ENCODE data around the gene NCF4. TPM values are rescaled to one million over a fixed set of nuclear protein-coding genes. Genes with fewer than 3 reads are reported as not detected.
A peak's percentile ranks its signal among the peaks of the same experiment; 100 is the strongest.

NCF4 gene
- total RNA-seq, 2 experiments from 2014 or later, result 8.7 to 9.3 TPM

DNA sequence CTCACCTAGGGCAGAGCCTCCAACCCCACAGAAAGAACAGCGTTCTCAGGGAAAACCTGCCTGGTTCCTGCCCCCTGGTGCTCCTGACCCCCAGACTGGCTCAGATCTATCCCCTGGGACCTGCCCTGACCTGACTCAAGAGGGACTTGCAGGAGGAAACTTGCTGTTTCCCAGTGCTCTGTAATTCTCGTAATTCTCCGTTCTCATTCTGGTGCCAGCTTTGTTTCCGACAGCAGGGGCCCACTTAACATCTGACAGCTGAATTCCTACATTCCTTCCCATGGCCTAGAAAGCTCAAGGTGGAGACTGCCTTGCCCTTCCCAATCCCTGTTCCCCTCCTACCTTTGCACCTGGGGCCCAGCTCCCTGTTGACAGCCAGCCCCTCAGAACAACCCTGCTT, 40.1 kb downstream of the NCF4 start:
- no peak overlapping the region for H3K4me3 Mint-ChIP-seq
- H3K36me3 Mint-ChIP-seq, result no peaks in the 10 kb centered on the region
- ChIA-PET CTCF (no interaction called here), POLR2A (no interaction called here)
- peaks cover 3% of the 10 kb centered on the region for H3K9me3 Mint-ChIP-seq
- intact Hi-C loops (cut with micrococcal nuclease), result no loop called here
- H3K4me1 Mint-ChIP-seq (ENCODE audit: low read depth), result peaks cover 5% of the 10 kb centered on the region
- H3K27ac Mint-ChIP-seq, result no peak overlapping the region
- H3K27me3 Mint-ChIP-seq, result peaks cover 44% of the 10 kb centered on the region
- no peak for DNase-seq

DNA sequence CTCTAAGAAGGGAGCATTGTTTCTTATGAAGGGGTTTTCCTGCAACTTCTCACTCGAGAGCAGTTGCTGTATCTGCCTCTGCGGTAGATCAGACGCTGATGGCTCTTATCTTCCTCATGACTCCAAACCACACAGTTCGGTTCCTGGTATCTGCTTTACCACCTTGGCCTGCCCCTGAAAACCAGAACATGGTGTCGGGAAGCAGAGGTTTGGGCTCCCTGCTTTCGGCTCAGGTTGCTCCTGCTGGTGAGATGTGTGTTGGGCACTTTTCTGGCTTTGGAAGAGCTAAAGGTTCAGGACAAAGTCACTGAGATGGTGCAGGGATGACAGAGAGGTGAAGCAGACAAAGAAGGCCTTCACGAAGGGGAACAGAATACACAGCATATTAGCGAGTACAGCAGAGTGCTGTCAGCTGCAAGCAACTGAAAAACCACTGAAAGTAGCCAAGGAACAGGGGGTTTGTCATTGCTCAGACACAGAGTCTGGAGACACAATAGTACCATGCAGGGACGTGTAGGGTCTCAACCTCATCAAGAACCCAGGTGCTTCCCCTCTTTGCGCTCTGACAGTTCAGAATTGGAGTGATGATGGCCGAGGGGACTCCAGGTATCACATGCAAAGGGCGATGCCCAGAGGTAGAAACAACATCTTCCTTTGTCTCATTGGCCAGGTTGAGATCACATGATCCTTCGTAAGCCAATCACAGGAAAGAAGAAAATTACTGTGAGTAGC, 40.8 kb downstream of the NCF4 start:
- POLR2A ChIA-PET, result no interaction called here
- H3K4me3 Mint-ChIP-seq, result peak overlapping the region; percentile 6
- CTCF ChIA-PET, result interaction anchor here (0.7 to 1.5 kb wide), 2 partner anchors 45 to 76 kb away, joined by 3 to 9 read pairs; no protein-coding TSS in a partner anchor
- H3K27ac Mint-ChIP-seq, result peak overlapping the region; percentile 82
- no peaks in the 10 kb centered on the region for H3K36me3 Mint-ChIP-seq
- peak; percentile 32 for DNase-seq
- intact Hi-C loops (cut with micrococcal nuclease), result no loop called here
- peaks cover 47% of the 10 kb centered on the region for H3K27me3 Mint-ChIP-seq
- peaks cover 5% of the 10 kb centered on the region for H3K4me1 Mint-ChIP-seq (ENCODE audit: low read depth)
- peaks cover 3% of the 10 kb centered on the region for H3K9me3 Mint-ChIP-seq

DNA sequence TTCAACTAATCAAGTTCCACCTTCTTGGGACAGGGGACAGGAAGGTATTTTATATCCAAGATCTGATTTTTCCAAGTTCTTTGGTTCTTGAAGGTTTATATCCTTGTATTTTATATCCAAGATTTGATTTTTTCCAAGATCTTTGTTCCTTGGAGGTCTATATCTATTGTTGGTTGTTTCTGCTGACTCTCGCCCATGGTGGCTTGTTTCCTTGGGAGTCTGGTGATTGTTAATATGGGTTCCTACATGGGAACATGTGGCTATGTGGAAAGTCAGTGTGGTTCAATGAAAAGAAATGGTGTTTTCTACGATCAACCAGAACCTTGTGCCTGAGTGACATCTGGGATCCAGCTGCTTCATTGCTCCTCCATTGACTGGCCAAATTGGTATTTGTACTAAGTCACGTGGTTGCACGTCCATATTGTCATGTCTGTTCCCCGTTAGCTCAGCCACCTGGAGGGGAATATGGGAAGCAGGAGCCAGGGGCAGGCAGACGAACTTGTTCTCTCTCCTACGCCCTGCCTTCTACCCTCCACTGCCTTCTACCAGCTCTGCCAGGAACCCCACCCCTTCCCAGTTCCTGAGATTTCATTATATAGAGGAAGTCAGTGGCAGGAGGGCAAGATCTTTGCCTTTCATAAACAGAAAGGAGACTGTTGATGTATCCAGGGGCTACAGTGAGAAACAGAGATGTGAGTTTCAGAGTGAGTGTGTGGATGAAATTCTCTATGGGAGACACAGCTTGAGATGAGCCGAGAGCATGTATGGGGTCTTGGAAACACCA, 41.5 kb downstream of the NCF4 start:
- Mint-ChIP-seq H3K27me3 (peaks cover 44% of the 10 kb centered on the region), H3K4me3 (no peak overlapping the region), H3K4me1 (ENCODE audit: low read depth) (peaks cover 5% of the 10 kb centered on the region), H3K36me3 (no peaks in the 10 kb centered on the region), H3K27ac (no peak overlapping the region), H3K9me3 (peaks cover 3% of the 10 kb centered on the region)
- DNase-seq, result no peak
- intact Hi-C loops (cut with micrococcal nuclease), result no loop called here
- ChIA-PET CTCF (interaction anchor here (0.7 to 1.5 kb wide), 3 partner anchors 29 to 75 kb away, joined by 3 to 9 read pairs (median 3); no protein-coding TSS in a partner anchor), POLR2A (no interaction called here)

DNA sequence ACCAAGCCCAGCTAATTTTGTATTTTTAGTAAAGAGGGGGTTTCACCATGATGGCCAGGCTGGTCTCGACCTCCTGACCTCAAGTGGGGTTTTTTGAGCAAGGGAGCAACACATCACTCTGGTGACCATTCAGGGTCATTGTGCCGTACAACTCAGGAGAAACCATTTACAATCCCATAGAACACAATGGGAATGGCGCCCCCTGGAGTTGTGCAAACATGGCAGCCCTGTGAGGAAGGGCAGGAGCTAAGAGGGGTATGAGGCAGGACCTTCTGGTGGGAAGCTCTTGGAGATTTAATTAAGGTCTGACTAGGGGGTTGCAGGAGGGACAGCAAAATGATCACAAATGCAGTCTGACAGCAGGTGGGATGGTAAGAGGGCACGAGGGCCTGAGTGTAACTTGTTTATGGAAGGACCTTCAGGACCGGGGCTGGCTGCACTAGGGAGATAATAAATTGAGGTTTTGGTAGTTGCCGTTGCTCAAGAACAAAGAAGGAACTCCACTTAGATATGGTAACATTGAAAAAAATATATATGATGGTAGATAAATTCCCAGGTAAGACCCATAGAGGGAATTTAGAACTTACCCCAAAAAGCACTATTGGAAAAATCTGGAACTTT, 43.6 kb downstream of the NCF4 start:
- CTCF ChIA-PET, result interaction anchor here (0.6 to 1.2 kb wide), 4 partner anchors 38 to 112 kb away, joined by 3 to 5 read pairs (median 4); no protein-coding TSS in a partner anchor

DNA sequence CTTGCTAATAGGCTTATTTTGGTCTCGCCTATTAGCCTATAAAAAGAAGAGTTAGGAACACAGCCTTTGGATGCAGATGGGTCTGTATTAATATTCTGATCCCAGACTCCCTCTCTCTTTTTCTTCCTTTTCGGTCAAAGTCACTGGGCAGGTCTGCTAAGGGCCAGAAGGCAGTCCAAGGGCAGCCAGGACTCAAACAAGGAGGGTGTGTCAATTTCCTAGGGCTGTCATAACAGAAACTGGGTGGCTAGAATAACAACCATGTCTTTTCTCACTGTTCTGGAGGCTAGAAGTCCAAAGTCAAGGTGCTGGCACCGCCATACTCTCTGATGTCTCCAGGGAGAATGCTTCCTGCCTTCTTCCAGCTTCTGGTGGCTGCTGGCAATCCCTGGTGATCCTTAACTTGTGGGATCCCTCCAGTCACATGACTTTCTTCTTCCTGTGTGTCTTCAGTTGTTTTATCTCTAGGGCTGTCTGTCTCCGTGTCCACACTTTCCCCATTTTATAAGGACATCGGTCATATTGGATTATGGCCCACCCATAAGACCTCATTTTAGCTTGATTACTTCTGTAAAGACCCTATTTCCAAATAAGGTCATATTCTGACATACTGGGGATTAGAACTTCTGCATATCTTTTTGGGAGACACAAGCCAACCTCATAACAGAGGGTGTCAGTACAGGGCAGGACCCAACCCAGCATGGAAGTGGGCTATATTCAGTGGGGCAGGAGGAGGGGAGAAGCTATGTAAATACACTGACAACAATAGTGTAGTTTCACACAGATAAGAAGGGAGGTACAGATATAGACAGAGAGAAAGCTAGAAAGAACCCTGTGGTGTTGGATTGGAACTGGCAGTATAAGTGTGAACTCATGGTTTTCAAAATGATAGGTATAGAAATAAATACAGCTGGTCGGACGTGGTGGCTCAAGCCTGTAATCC, 46.7 kb downstream of the NCF4 start:
- CTCF ChIA-PET, result interaction anchor here (1.7 to 2.3 kb wide), 2 partner anchors 51 to 70 kb away, joined by 4 to 5 read pairs; no protein-coding TSS in a partner anchor
- POLR2A ChIA-PET, result interaction anchor here (0.6 to 0.7 kb wide), 2 partner anchors 66 to 237 kb away, joined by 3 to 4 read pairs; no protein-coding TSS in a partner anchor
- H3K27me3 Mint-ChIP-seq, result peaks cover 32% of the 10 kb centered on the region
- intact Hi-C loops (cut with micrococcal nuclease), result no loop called here
- no peak overlapping the region for H3K4me3 Mint-ChIP-seq
- no peaks in the 10 kb centered on the region for H3K36me3 Mint-ChIP-seq
- no peaks in the 10 kb centered on the region for H3K9me3 Mint-ChIP-seq
- DNase-seq, result no peak
- H3K4me1 Mint-ChIP-seq (ENCODE audit: low read depth), result no peaks in the 10 kb centered on the region
- H3K27ac Mint-ChIP-seq, result no peak overlapping the region

More for the DNA sequence above, 43.6 kb downstream of the NCF4 start:
- H3K27me3 Mint-ChIP-seq, result peaks cover 42% of the 10 kb centered on the region
- intact Hi-C loops (cut with micrococcal nuclease), result no loop called here
- no peak overlapping the region for H3K27ac Mint-ChIP-seq
- H3K36me3 Mint-ChIP-seq, result no peaks in the 10 kb centered on the region
- peaks cover 5% of the 10 kb centered on the region for H3K4me1 Mint-ChIP-seq (ENCODE audit: low read depth)
- H3K9me3 Mint-ChIP-seq, result peaks cover 3% of the 10 kb centered on the region
- POLR2A ChIA-PET, result no interaction called here
- no peak overlapping the region for H3K4me3 Mint-ChIP-seq
- DNase-seq, result no peak

DNA sequence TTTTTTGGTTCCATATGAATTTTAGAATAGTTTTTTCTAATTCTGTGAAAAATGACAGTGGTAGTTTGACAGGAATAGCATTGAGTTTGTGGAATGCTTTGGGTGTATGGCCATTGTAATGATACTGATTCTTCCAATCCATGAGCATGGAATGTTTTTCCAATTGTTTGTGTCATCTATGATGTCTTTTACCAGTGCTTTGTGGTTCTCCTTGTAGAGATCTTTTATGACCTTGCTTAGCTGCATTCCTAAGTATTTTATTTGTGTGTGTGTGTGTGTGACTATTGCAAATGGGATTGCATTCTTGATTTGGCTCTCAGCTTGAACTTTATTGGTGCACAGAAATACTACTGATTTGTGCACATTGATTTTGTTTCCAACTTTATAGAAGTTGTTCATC, 49.7 kb downstream of the NCF4 start:
- DNase-seq, result no peak
- no peaks in the 10 kb centered on the region for H3K36me3 Mint-ChIP-seq
- no peak overlapping the region for H3K4me3 Mint-ChIP-seq
- no peak overlapping the region for H3K27ac Mint-ChIP-seq
- intact Hi-C loops (cut with micrococcal nuclease), result no loop called here
- ChIA-PET CTCF (interaction anchor here (1.1 kb wide), 2 partner anchors 54 to 68 kb away, joined by 3 to 5 read pairs; no protein-coding TSS in a partner anchor), POLR2A (no interaction called here)
- H3K4me1 Mint-ChIP-seq (ENCODE audit: low read depth), result no peaks in the 10 kb centered on the region
- peaks cover 18% of the 10 kb centered on the region for H3K27me3 Mint-ChIP-seq
- H3K9me3 Mint-ChIP-seq, result no peaks in the 10 kb centered on the region

DNA sequence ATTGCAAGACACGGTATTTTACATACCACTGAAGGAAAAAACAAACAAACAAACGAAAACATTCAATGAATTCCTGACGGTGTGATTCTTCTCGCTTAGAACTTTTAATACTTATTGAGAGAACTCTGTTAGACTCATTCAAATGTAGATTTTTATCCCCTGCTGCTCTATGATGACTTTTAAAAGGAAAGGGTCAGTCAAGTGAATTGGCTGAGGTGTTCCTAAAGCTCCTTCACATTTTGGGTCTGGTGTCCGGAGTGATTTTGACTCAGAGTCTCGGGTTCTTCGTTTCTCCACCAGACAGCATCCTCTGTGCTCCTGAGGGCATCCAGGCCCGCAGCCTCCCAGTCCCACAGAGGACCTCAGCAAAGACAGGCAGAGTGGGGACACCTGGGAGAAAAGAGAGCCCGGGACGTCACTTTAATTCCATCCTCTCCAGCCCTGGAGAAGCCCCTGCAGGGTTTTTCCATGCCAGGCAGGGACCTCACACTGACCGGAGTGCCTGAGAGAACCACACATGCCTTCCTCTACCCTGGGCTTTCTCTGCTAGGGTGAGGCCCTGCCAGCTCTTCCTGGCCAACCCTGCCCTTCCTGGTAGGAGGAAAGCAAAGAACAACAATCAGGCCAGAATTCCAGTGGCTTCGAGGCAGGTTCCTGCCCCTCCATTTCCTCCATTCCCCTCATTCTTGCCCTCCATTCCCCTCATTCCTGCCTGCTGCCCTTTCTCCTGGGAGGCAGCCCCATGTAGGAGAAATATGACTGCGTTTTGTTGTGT, 51.3 kb downstream of the NCF4 start:
- ChIA-PET CTCF (interaction anchor here (1.0 kb wide), 1 partner anchor 348 kb away, joined by 3 read pairs; no protein-coding TSS in a partner anchor), POLR2A (no interaction called here)
- Mint-ChIP-seq H3K4me1 (ENCODE audit: low read depth) (no peaks in the 10 kb centered on the region), H3K27me3 (peaks cover 14% of the 10 kb centered on the region), H3K4me3 (no peak overlapping the region), H3K9me3 (no peaks in the 10 kb centered on the region), H3K36me3 (no peaks in the 10 kb centered on the region), H3K27ac (no peak overlapping the region)
- no peak for DNase-seq
- intact Hi-C loops (cut with micrococcal nuclease), result no loop called here

DNA sequence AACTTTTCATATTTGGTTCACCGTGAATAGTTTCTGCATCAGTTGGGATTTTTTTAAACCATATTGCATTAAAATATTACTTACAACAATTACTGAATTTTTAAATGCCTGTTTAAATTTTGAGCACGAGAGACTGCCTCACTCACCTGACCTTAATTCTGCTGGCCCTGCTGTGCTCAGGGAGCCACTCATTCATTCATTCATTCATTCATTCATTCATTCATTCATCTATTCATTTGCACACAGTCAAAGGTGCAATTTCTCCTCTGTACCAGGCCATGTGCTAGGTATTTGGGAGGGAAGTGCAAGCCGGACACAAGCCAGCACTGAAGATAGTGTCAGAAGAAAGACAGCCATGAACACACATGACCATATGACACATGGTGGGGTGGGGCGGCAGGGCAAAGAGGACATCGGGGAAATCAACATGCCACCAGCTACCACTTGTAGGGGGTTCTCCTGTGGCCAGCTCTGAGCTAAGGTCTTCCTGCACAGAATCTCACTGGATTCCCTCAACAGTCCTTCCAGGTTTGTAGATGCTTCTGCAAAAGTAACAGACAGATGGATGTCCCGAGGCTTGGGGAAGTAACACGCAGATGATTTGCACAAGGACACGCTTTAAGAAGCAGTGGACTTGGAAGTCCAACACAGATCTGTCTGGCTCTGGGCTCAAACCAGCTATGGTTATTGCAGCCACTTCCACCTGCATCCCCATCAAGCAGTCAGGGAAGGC, 52.1 kb downstream of the NCF4 start:
- ChIA-PET POLR2A (no interaction called here), CTCF (interaction anchor here (1.8 kb wide), 1 partner anchor 57 kb away, joined by 6 read pairs; no protein-coding TSS in a partner anchor)
- no peak overlapping the region for H3K27ac Mint-ChIP-seq
- peaks cover 10% of the 10 kb centered on the region for H3K27me3 Mint-ChIP-seq
- no peaks in the 10 kb centered on the region for H3K9me3 Mint-ChIP-seq
- no peaks in the 10 kb centered on the region for H3K36me3 Mint-ChIP-seq
- intact Hi-C loops (cut with micrococcal nuclease), result no loop called here
- H3K4me3 Mint-ChIP-seq, result no peak overlapping the region
- DNase-seq, result no peak
- H3K4me1 Mint-ChIP-seq (ENCODE audit: low read depth), result no peaks in the 10 kb centered on the region

DNA sequence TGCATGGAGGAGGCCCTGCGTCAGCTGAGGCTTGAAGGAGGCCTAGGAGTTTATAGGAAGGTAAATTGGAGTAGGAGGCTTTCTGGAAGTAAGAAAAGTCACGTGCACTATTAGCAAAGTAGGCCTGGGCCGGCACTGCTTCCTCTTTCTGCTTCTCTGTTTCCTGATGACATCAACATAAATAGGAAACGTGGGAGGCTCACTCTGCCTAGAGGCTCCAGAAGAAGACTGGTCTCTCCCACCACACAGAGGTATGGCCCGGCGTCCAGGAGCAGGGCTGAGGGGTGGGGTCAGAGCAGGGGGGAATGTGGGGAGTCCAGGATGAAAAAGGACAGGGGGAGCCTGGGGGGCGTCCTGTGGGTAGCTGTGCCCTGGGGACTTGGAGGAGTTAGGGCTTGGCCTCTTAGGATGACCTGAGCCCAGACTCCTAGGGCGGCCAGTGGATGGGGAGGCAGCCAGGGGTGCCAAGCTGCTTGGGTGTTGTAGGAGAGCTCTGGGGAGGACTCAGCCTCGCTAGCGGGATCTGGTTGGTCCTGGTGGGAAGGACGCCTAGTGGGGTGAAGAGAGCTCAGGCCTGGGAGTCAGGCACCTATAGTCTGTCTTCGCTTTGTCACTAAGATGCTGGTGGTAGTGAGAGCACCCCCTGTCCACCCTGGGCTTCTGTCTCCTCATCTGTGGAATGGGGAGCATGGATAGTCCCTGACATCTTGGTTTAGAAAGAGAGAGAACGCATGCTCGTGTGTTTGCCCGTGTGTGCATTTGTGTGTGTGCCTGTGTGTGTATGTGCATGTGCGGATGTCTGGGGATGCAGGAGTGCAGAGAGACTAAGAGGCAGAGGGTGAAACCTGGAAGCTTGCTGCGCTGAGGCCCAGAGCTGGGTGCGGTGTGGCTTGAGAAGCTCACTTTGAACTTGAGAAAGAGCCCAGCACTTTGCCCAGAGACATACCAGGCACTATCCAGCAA, 52.9 kb downstream of the NCF4 start, which contains the start of gene CSF2RB:
Gene CSF2RB, plus strand, starts transcription at position 202 of the 963 bp plus-strand sequence. CDS start 8,580 bp downstream, outside the sequence.
- Mint-ChIP-seq H3K4me3 (no peak within 1 kb of the TSS), H3K27ac (no peak within 1 kb of the TSS), H3K9me3 (no peaks in the 10 kb centered on the region), H3K27me3 (peaks cover 9% of the 10 kb centered on the region), H3K36me3 (no peaks in the 10 kb centered on the region), H3K4me1 (ENCODE audit: low read depth) (no peaks in the 10 kb centered on the region)
- CTCF ChIA-PET, result interaction anchor here (1.8 kb wide), 1 partner anchor 57 kb away, joined by 6 read pairs; no protein-coding TSS in a partner anchor
- POLR2A ChIA-PET, result no interaction called here
- no peak for DNase-seq
- intact Hi-C loops (cut with micrococcal nuclease), result no loop called here

Data from activated CD4-positive, alpha-beta memory T cell treated with anti-CD3 and anti-CD28 coated beads for 36 hours (primary cell).